Vagina (tissue), 2 donors: Measurements from ENCODE around the gene CAPN15. TPM values are rescaled to one million over a fixed set of nuclear protein-coding genes. Genes with fewer than 3 reads are reported as not detected.

ENCODE experiments used
- DNase-seq, 2 donors: peaks; one replicate each; pipeline ENCODE4 v3.0.0-alpha.2; 2017; ENCODE audit errors: extremely low spot score in 2 of 2
- H3K27ac ChIP-seq: fragments of 200-600 bp; sonication (generic); one replicate; pipeline ENCODE4 v1.5.1; 2019
- H3K27me3 ChIP-seq: fragments of 200-600 bp; sonication (generic); one replicate; pipeline ENCODE4 v1.5.1; 2019
- H3K36me3 ChIP-seq, 2 donors: fragments of 200-600 bp; sonication (generic); one replicate each; pipeline ENCODE4 v1.5.1; 2017 to 2019
- H3K4me1 ChIP-seq: fragments of 200-600 bp; sonication (generic); one replicate; pipeline ENCODE4 v1.5.1; 2019
- H3K4me3 ChIP-seq, 2 donors: fragments of 200-600 bp; sonication (generic); 1 replicate in 1 of 2; 2 replicates in 1 of 2; pipeline ENCODE4 v1.5.1; 2016 to 2019
- H3K9me3 ChIP-seq: fragments of 200-600 bp; sonication (generic); one replicate; pipeline ENCODE4 v1.5.1; 2019
- POLR2A ChIP-seq, 2 donors: fragments of 450-650 bp; IDR thresholded peaks; one replicate each; pipeline ENCODE4 v1.6.1; 2017; ENCODE audit warnings: antibody characterized with exemption in 2 of 2, mild to moderate bottlenecking in 2 of 2, moderate library complexity in 2 of 2
- POLR2AphosphoS5 ChIP-seq, 2 donors: sonication (generic); formaldehyde crosslinking; IDR thresholded peaks; one replicate each; pipeline ENCODE4 v1.9.0; 2017; ENCODE audit warnings: antibody characterized with exemption in 2 of 2, mild to moderate bottlenecking in 2 of 2, low read depth in 1 of 2; ENCODE audit not compliant: insufficient read depth in 1 of 2
- intact Hi-C: fragments of 100-400 bp; cut with DNase I; formaldehyde crosslinking; loops from one replicate; pipeline ENCODE4 v1.15.1; 2023
- total RNA-seq: library from RNA; depleted of rRNA; stranded (reverse); fragments of >200 nt; gene quantifications from one replicate; pipeline ENCODE4 v1.2.3, GENCODE V29; 2016
- TF ChIP-seq, protein P1 (sequence below), 3 experiments: fragments of 450-650 bp in 2 of 3; fragments of 200-600 bp in 1 of 3; sonication (generic) in 1 of 3; IDR thresholded peaks; one replicate each; pipeline ENCODE4 v1.5.1; 2017 to 2019; ENCODE audit warnings: antibody characterized with exemption in 3 of 3, mild to moderate bottlenecking in 2 of 3, moderate library complexity in 2 of 3

Gene CAPN15
- total RNA-seq, 1 donor from 2014 or later: 38.3 TPM

DNA sequence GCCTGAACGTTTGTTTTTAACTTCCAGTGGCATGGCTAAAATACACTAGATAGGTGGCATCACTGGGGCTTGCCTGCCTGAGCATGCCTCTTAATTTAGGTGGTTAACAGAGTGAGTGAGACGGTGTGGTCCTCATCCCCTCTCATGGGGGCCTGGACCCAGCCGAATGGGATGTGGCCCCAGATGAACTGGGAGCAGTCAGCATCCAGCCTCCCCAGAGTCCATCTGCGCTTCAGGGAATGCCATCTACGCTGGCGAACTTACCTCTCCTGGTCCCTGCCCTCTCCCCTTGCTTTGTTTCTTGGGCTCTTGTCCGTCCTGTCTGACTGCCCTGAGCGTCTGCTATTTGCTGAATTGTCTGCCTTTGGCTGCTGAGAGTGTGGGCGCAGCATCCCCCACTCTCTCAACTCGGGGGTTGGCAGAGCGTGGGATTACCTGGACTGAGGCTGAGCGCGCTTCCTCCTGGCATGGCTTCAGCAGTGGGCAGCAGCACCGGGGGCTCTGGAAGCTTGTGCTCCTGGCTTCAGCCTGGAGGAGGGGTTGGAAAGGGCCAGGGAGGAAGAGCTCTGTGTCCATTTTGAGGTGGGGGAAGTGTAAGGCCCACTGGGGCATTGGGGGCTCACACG is 64.5 kb downstream of the CAPN15 start:
- H3K9me3 ChIP-seq: no peaks in the 10 kb centered on the region
- DNase-seq: no peak
- no peaks in the 10 kb centered on the region for H3K27me3 ChIP-seq
- H3K36me3 ChIP-seq: peaks cover 0 to 8% of the 10 kb centered on the region in 2 donors
- H3K4me3 ChIP-seq: peak overlapping the region; percentile 1 to 83
- TF ChIP-seq POLR2A (IDR thresholded peaks at IDR 0.05) (no peak), POLR2AphosphoS5 (IDR thresholded peaks at IDR 0.05; ENCODE audit: insufficient read depth in 1 of 2, low read depth in 1 of 2) (no peak)
- TF ChIP-seq, protein P1, sequence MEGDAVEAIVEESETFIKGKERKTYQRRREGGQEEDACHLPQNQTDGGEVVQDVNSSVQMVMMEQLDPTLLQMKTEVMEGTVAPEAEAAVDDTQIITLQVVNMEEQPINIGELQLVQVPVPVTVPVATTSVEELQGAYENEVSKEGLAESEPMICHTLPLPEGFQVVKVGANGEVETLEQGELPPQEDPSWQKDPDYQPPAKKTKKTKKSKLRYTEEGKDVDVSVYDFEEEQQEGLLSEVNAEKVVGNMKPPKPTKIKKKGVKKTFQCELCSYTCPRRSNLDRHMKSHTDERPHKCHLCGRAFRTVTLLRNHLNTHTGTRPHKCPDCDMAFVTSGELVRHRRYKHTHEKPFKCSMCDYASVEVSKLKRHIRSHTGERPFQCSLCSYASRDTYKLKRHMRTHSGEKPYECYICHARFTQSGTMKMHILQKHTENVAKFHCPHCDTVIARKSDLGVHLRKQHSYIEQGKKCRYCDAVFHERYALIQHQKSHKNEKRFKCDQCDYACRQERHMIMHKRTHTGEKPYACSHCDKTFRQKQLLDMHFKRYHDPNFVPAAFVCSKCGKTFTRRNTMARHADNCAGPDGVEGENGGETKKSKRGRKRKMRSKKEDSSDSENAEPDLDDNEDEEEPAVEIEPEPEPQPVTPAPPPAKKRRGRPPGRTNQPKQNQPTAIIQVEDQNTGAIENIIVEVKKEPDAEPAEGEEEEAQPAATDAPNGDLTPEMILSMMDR (IDR thresholded peaks at IDR 0.05): no peak
- intact Hi-C loops: no loop called here
- peak overlapping the region; percentile 22 for H3K27ac ChIP-seq
- H3K4me1 ChIP-seq: peaks cover 76% of the 10 kb centered on the region

DNA sequence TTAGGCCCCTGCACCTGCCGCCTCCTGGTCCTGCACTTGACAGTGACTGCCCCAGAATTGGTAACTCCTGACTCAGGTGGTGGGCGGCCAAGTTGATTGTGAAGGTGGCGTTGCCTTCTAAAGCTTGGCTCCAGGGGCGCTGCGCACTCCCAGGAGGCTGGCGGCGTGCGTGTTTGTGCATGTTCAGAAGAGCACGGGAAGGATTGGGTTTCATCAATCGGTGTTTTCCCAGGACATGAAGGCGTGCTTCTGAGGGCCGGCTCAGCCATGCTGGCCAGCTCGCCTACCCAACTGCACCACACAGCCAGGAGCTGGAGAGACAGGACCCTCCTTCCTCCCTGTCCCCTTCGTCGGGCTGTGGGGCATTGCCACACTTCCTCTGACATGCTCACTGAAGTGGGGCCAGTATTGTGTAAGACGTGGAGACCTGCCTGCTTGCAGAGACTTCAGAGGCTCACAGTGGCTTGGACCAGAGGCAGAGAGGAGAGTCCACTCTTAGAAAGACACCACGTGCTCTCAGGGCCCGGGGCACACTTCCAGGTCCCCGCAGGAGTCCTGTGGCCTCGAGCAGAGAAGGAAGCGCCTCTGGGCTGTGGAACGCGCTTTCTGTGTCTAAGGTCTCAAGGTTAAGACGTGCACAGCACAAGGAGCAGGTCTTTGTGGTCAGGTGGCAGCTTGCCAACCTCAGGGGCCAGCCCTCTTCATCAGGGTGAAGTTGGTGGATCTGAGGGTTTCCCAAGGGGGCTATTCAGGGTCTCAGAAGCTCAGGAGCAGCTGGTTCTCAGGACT is 65.2 kb downstream of the CAPN15 start:
- intact Hi-C loops: no loop called here
- no peaks in the 10 kb centered on the region for H3K9me3 ChIP-seq
- H3K4me1 ChIP-seq: peaks cover 69% of the 10 kb centered on the region
- TF ChIP-seq, protein P1 (IDR thresholded peaks at IDR 0.05): no peak
- TF ChIP-seq POLR2AphosphoS5 (IDR thresholded peaks at IDR 0.05; ENCODE audit: insufficient read depth in 1 of 2, low read depth in 1 of 2) (peak in 1 of 2 donors; percentile 50), POLR2A (IDR thresholded peaks at IDR 0.05) (no peak)
- DNase-seq: no peak
- peak overlapping the region; percentile 22 for H3K27ac ChIP-seq
- peak overlapping the region in 1 of 2 donors; percentile 4 for H3K4me3 ChIP-seq
- peaks cover 0 to 10% of the 10 kb centered on the region in 2 donors for H3K36me3 ChIP-seq
- no peaks in the 10 kb centered on the region for H3K27me3 ChIP-seq

DNA sequence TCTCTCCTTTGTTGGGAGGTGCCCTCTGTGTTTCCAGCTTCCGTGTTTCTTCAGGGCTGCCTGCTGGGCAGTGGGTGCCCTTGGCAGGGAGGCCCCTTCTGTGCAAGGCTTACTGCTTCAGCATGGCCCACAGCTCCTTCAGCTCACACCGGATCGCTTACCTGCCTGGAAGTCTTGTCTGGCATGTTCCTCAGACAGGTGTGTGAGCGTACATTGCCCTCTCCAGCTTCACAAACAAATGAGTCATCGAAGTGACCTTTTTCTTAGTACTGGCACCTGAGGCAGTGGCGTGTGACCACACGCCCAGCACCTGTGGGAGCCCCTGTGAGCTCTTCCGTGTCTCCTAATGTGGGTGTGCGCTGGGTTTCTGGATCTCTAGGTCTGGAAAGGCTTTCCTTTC is 65.9 kb downstream of the CAPN15 start:
- intact Hi-C loops: no loop called here

DNA sequence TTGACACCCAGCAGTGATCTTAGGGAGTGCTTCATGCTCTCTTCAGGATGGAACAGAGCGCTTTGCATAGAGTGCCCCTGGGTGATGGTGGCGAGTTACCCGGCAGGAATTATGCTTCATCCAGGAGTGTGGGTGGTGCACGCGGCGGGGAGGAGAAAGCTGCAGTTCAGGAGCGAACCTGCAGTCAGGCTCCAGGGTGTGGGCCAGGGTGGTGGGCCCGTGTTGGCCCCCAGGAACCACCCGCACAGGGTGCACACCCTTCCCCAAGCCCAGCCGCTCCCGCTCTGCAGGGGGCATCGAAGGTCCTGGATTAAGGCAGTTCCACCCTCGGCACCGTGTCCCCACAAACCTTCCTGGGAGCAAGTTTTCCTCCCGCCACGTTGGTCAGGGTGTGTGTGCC is 66.3 kb downstream of the CAPN15 start:
- Histone ChIP-seq H3K9me3 (no peaks in the 10 kb centered on the region), H3K27me3 (no peaks in the 10 kb centered on the region), H3K27ac (no peak overlapping the region), H3K36me3 (peaks cover 0 to 10% of the 10 kb centered on the region in 2 donors), H3K4me3 (no peak overlapping the region), H3K4me1 (peaks cover 59% of the 10 kb centered on the region)
- TF ChIP-seq, protein P1 (IDR thresholded peaks at IDR 0.05): no peak
- no peak for TF ChIP-seq POLR2A (IDR thresholded peaks at IDR 0.05)
- TF ChIP-seq POLR2AphosphoS5 (IDR thresholded peaks at IDR 0.05; ENCODE audit: insufficient read depth in 1 of 2, low read depth in 1 of 2): no peak
- intact Hi-C loops: no loop called here
- DNase-seq: no peak

More for the DNA sequence above, 65.9 kb downstream of the CAPN15 start:
- Histone ChIP-seq H3K4me1 (peaks cover 62% of the 10 kb centered on the region), H3K27ac (peak overlapping the region; percentile 22), H3K36me3 (peaks cover 0 to 10% of the 10 kb centered on the region in 2 donors), H3K27me3 (no peaks in the 10 kb centered on the region), H3K4me3 (peak overlapping the region in 1 of 2 donors; percentile 4), H3K9me3 (no peaks in the 10 kb centered on the region)
- TF ChIP-seq POLR2A (IDR thresholded peaks at IDR 0.05): no peak
- peak in 1 of 2 donors; percentile 45 for TF ChIP-seq POLR2AphosphoS5 (IDR thresholded peaks at IDR 0.05; ENCODE audit: insufficient read depth in 1 of 2, low read depth in 1 of 2)
- DNase-seq: no peak

DNA sequence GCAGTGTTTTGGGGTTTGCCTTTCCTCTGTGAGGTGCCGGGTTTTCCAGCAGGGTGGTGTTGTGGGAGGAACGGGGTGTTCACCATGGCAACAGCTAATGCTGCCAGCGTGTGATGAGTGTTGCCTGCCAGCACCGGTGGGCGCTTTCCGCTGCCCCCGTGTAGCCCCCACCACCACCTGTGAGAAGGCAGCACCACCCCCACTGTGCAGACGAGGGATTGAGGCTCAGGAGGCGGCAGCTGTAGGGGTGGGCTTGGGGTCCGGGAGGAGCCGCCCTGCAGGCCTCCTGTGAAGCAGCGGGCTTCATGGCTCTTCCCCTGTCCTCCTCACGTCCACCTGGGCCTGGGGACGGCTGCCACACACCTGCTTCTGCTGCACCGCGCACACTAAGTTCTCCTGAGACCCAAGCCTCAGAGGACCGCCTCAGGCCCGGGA is 67.6 kb downstream of the CAPN15 start:
- Histone ChIP-seq H3K4me1 (peaks cover 59% of the 10 kb centered on the region), H3K9me3 (no peaks in the 10 kb centered on the region), H3K36me3 (peaks cover 0 to 10% of the 10 kb centered on the region in 2 donors), H3K27ac (no peak overlapping the region), H3K27me3 (no peaks in the 10 kb centered on the region), H3K4me3 (no peak overlapping the region)
- no peak for DNase-seq
- TF ChIP-seq POLR2AphosphoS5 (IDR thresholded peaks at IDR 0.05; ENCODE audit: insufficient read depth in 1 of 2, low read depth in 1 of 2) (no peak), POLR2A (IDR thresholded peaks at IDR 0.05) (no peak)
- TF ChIP-seq, protein P1 (IDR thresholded peaks at IDR 0.05): no peak
- intact Hi-C loops: no loop called here
